ENCODE results near the gene SKAP1.
"Not testable (repeated sequence)": the region's sequence is repeated elsewhere in the genome, so short reads cannot be mapped to it uniquely, and the experiment has no call there.

The SKAP1 gene

GRCh38 chr17:48445248-48445620, 15.2 kb upstream of the SKAP1 start:
- DNase-seq: no peak

- no peak for DNase-seq
Measured at GRCh38 chr17:48444516-48445247, 14.7 kb upstream of the SKAP1 start.

GRCh38 chr17:48443712-48444111, 13.7 kb upstream of the SKAP1 start:
- no peak for DNase-seq

- no peak for DNase-seq
Measured at GRCh38 chr17:48442819-48443218, 12.8 kb upstream of the SKAP1 start.

- no peak for DNase-seq
Measured at GRCh38 chr17:48441862-48442261, 11.8 kb upstream of the SKAP1 start.

- DNase-seq: no peak
Measured at GRCh38 chr17:48441231-48441711, 11.3 kb upstream of the SKAP1 start.

- DNase-seq: no peak
Measured at GRCh38 chr17:48440669-48441068, 10.7 kb upstream of the SKAP1 start.

GRCh38 chr17:48439875-48440505, 10.0 kb upstream of the SKAP1 start:
- no peak for DNase-seq

GRCh38 chr17:48439110-48439850, 9.3 kb upstream of the SKAP1 start:
- DNase-seq: no peak

- DNase-seq: no peak
Measured at GRCh38 chr17:48438516-48439061, 8.6 kb upstream of the SKAP1 start.

- DNase-seq: no peak
Measured at GRCh38 chr17:48433896-48434295, 3.9 kb upstream of the SKAP1 start.

- DNase-seq: no peak
Measured at GRCh38 chr17:48432820-48433775, 3.1 kb upstream of the SKAP1 start.

- no peak for DNase-seq
Measured at GRCh38 chr17:48429156-48429555, 858 bp downstream of the SKAP1 start.

- no peak for DNase-seq
Measured at GRCh38 chr17:48427598-48427997, 2.4 kb downstream of the SKAP1 start.

- DNase-seq: no peak
Measured at GRCh38 chr17:48426761-48427500, 3.1 kb downstream of the SKAP1 start.

GRCh38 chr17:48426019-48426665, 3.9 kb downstream of the SKAP1 start:
- DNase-seq: no peak

- not testable (repeated sequence) for DNase-seq
Measured at GRCh38 chr17:48422060-48422459, 8.0 kb downstream of the SKAP1 start.

- no peak for DNase-seq
Measured at GRCh38 chr17:48420823-48421222, 9.2 kb downstream of the SKAP1 start.

GRCh38 chr17:48416971-48417370, 13.0 kb downstream of the SKAP1 start:
- DNase-seq: no peak

GRCh38 chr17:48413613-48414405, 16.2 kb downstream of the SKAP1 start:
- no peak for DNase-seq

Data from cerebellar nuclear complex (tissue), 1 donor.